Frontal cortex (tissue), 4 donors: Measurements from ENCODE around the gene PRPS1. TPM values are rescaled to one million over a fixed set of nuclear protein-coding genes. Genes with fewer than 3 reads are reported as not detected.

Experiments used
- DNase-seq, 2 donors: peaks; one replicate each; pipeline ENCODE4 v3.0.0; 2012; ENCODE audit warnings: low spot score in 2 of 2
- FAIRE-seq: peaks from 2 replicates; lab custom pipeline; 2012; peaks lifted over from hg19 to GRCh38; lab: Jason Lieb, UNC
- total RNA-seq: library from RNA; depleted of rRNA; stranded (reverse); fragments of >200 nt; gene quantifications from one replicate; pipeline ENCODE4 v1.2.3, GENCODE V29; 2014
- donor health status: control.
- donor health status: control.
- donor health status: control.

Gene PRPS1
- total RNA-seq, 1 donor from 2014 or later = 20.8 TPM

GRCh38 chrX:107691024-107691448 is 62.7 kb downstream of the PRPS1 start:
- FAIRE-seq = no peak
- DNase-seq = no peak

- no peak for FAIRE-seq
- DNase-seq = no peak
Observed at GRCh38 chrX:107699616-107700015, 71.3 kb downstream of the PRPS1 start.

DNA sequence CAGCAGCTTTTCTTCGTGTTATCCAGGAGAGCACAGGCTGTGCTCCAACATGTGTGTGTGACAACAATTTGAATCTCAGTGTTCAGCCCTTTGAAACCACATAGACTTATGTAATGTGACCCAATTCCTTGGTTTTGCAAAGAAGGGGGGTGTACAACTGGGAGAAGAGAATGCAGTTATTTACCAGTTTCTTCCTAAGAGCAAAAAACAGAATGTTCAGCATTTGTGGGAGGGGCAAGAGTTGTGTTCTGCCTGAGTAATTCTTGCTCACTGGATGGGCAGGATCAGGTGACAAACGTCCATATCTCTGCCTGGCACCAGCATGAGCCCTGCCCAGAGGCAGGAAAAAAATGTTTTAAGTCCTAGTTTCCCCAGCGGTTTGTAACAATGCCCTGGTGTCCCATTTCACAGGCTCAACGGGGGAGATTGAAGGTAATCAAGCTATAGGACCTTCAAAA is 72.0 kb downstream of the PRPS1 start:
- FAIRE-seq (no peak), DNase-seq (no peak)

Other genes starting within 250 kb of the PRPS1 start
- 1.6 TPM for gene FRMPD3, start 178.9 kb upstream of the PRPS1 start, total RNA-seq
- 46.5 TPM for gene TSC22D3, start 147.3 kb downstream of the PRPS1 start, total RNA-seq
- not detected for gene NCBP2L, start 149.2 kb downstream of the PRPS1 start, total RNA-seq
- 12.6 TPM for gene MID2, start 197.4 kb downstream of the PRPS1 start, total RNA-seq